HG02588 (cell line): ENCODE data around the gene KIF26B.

ENCODE experiments used
- ATAC-seq: cut with Tn5 transposase; IDR thresholded peaks from one replicate; pipeline ENCODE4 v1.9.1; 2021; ENCODE audit warnings: mild to moderate bottlenecking, moderate library complexity; ENCODE audit not compliant: unreplicated experiment

KIF26B gene

DNA sequence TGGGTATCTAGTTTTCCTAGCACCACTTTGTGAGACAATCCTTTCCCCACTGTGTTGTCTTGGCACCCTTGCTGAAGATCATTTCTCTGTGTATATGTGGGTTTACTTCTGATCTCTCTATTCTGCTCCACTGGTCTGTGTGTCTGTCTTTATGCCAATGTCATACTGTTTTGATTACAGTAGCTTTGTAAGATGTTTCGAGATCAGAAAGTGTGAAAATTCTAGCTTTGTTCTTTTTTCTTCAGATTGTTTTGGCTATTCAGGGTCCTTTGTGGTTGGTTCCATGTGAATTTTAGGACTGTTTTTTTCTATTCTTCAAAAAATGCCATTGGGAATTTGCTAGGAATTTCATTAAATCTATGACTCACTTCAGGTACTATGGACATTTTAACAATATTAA is 116.2 kb downstream of the KIF26B start:
- ATAC-seq = no peak

DNA sequence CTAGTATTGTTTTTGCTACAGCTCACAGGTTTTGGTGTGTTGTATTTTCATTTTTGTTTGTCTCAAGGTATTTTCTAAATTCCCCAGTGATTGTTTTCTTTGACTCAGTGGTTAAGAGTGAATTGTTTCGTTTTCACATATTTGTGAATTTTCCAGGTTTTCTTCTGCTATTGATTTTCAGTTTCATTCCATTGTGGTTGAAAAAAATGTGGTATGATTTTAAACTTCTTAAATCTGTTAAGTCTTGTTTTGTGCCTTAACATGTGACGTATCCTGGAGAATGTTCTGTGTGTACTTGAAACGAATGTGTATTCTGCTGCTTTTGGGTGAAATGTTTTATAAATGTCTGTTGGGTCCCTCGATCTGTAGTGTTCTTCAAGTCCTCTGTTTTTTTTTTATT is 117.9 kb downstream of the KIF26B start:
- no peak for ATAC-seq

DNA sequence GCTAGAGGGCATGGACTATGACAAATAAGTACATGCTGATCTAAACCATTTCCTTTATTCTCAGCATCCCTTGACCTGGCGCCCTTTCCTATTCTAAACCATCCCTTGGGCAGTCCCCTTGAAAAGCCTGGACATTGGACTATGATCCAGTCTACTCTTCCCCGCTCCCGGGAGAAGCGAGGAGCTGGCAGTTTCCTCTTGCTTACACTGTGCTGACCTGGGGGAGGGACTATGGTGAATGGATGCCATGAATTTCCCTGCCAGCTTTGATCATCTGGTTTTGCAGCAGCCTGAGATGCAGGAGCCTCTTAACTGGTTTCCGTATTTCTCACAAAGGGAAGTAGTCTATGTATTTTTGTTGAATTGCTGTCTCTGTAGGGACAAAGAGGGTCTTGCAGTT is 121.7 kb downstream of the KIF26B start:
- ATAC-seq = no peak

DNA sequence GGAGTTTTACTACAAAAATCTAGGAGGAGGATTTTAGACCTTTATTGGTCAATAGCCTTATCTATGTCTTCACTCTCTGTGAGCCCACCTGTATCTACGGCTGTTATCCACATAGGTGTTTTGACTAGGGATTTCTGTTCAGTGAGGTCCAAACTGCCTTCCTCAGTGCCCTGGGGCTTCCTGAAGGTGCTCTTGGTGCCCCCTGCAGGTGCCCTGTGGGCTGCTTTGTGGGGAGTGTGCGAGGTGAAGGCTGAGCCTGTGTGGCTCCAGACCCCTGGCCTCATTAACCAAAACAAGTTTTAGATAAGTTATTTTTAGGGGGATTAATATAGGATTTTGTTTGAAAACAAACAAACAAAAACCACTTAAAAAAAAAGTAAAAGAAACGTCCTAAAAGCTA is 122.5 kb downstream of the KIF26B start:
- no peak for ATAC-seq

DNA sequence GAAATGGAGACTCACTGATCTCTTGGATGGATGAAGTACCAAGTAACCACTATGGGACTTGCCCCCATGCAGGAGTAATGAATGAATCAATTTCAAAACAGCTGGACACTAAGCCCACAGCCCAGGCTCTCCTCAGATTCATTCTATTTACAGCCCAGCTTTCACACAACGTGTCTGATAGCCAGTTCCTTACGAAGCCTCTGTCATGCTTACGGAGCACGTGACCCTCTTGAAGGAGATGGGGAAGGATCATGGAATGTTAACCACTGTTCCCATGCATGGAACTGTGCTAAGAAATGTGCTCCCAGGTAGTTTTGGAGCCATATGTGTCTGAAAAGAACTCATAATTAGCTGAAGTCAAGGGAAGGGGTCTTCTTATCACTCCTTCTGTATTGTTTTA is 124.1 kb downstream of the KIF26B start:
- ATAC-seq = no peak

DNA sequence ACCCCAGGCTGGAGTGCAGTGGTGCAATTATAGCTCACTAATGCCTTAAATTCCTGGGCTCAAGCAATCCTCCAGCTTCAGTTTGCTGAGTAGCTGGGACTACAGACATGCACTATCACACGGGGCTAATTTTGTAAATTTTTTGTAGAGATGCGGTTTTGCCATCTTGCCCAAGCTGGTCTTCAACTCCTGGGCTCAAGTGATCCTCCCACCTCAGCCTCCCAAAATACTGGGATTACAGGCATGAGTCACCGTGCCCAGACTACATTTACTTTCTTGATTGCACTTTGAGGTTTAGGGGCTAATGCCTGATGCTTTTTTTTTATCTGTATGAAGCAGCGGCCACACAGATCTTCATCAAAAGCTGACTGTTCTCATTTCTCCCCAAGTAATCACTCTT is 124.6 kb downstream of the KIF26B start:
- ATAC-seq = no peak

DNA sequence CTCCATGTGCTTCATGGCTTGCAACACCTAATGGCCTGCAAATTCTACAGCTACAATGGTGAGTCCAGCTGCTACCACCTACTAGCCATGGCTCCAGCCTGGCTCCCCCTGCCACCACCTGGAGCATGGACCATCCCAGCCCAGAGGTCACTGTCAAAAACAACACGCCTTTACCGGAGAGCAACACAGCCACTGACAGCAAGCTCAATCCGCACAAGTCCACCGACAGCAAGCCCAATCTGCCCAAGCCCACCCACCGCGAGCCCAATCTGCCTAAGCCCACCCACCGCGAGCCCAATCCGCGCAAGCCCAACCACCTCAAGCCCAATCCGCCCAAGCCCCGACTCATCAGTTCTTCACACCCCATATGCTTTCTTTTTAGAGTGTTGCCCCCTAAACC is 128.2 kb downstream of the KIF26B start:
- no peak for ATAC-seq

DNA sequence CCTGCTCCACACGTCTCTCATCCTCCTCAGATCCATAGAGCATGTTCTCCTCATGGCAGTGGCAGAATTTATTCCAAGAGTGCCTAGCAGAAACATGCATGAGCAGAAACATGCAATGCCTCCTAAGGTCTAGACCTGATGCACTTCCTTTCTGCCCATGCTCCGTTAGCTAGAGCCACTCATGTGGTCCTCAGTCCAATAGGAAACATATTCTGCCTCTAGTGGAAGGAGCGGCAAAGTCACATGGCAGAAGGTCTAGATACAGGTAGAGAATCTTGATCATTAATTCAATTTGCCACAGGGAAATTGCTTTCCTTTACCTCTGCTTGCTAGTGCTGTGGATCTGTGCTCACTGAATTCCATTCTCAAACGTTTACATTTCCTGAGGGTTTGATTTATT is 130.4 kb downstream of the KIF26B start:
- ATAC-seq = no peak

DNA sequence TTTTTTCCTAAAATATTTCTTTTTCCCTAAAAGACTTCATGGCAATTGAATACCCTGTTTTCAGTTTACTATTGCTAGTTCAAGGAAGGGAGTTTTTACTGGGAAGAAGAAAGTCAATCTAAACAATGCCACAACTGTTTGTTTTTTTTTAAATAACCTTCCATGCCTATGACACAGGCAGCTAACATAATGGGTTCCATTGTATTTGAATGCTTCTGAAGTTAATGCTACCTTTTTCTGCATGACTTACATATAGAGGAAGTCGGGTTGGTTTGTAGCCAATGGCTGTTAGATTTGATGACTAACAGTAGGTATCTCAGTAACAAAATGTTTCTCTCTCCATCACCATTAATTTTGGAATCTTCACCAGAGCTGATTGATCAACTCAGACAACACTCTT is 134.0 kb downstream of the KIF26B start:
- ATAC-seq = no peak

DNA sequence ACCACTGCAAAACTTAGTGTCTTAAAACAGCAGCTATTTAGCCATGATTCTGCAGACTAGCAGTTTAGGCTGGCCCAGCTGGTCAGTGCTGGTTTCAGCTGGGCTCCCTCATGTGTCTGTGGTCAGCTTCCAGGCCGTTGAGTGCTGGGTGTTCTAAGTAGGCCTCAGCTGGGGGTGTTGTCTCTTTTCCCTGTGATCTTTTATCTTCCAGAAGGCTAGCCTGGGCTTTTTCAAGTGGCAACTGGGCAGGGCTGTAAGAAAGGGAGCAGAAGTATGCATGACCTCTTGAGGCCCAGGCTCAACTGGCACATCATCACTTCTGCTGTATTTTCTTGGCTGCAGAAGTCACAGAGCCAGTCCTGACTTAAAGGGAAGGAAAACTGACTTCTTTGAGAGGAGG is 136.1 kb downstream of the KIF26B start:
- ATAC-seq = no peak

DNA sequence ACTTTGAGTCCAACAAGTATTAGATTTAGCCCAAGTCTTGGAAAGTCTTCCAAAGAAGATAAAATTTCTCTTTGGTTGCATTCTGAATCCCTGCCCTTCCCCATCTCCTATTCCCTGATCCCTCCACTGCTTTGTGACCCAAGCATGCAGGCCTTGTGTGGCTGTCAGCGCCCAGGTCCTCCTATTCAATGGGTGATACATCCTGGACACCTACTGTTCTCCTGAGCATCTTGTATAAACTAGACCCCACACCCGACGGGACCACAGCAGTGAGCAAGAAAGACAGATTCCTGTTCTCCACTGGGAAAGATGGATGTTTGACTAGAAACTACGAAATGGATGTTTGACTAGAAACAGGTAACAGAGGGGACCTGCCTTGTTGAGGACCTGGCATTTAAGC is 136.6 kb downstream of the KIF26B start:
- no peak for ATAC-seq

DNA sequence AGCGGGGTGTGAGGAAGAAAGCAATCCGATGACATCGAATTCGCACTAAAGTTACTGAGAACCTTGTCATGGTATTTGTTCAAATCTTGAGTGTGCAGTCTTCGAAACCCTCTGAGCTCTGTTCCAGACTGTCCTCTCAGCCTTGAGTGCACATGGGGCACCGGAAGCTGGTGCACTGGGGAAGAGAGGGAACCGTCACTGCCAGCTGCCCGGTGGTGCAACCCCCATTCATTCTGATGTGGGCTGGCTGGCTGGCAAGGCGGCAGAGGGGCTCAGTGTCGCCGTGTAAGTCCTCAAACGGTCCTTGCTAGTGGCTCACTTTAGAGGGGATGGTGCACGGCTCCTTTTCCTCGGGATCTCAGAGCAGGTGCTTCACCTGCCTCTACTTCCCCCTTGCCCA is 137.4 kb downstream of the KIF26B start:
- ATAC-seq = no peak

DNA sequence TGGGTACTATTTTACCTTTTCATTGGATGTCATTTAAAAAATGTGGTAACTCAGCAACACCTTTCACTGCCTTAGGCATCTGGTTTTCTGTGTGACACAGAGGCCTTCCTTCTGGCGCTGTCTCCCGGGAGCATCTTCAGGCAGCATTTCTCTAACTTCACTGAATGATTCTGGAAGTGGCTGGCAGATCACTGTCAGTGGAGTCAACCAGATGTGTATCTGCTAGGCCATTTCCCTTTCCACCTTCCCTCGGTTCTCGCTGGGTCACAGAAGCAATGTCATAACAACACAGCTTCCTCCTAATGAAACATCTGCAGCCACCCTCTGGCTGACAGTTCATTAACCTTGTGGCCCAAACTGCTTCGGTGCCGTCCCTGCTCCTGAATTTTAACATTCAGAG is 137.8 kb downstream of the KIF26B start:
- ATAC-seq = no peak

DNA sequence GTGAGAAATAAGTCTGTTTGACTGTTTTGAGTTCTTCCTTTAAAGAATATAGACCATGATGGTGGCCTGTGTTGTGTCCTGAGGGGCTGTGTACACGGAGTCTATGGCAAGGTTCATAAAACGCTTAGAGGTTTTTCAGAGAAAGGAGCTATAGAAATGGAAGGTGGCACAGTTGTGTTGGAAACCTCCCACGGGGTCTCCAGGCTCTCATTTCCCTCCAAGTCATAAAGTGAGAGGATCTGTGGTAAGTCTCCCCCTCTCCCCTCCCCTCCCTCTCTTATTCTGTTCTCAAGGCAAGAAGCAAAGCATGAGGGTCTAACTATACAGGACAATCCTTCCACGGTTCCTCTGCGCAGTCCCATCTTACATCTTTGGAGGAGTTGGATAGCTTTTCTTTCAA is 139.2 kb downstream of the KIF26B start:
- ATAC-seq = no peak

DNA sequence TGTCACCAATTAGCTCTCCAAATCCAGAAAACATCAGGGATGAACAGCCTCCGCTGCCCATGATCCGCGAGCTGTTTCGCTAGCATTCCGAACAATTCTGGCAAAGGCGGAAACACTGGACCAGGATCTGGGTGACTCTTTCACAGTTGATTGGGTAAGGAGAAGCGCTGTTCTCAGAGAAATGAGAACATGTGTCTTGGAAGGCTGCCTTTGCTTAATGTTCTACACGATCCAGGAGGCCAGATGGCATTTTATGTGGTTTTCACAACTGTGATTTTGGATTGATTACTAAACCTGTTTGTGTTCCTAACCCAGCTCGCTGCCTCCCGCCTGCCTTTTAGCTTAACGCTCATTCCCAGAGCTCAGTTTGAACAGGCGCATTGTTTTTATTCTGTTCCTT is 144.0 kb downstream of the KIF26B start:
- no peak for ATAC-seq

DNA sequence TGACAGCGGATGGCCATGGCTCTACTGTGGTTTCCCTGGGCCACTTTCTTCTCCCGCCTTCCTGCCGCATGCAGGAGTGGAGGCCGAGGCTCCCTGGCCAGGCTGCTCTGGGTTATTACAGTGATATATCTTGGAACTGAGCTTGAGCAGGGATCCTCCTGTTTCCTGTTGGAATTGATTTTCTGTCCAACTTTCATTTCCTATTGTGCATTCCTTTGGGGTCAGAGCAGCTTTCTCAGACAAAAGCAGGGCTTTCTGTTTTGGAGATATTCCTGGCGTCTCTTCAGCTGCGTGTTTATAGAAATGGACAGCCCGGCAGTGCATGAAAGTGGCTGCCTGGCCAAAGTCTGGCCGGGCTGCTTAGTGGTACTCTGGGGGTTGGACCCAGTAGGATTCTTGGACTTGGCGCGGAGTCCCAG is 146.4 kb downstream of the KIF26B start:
- ATAC-seq = no peak

DNA sequence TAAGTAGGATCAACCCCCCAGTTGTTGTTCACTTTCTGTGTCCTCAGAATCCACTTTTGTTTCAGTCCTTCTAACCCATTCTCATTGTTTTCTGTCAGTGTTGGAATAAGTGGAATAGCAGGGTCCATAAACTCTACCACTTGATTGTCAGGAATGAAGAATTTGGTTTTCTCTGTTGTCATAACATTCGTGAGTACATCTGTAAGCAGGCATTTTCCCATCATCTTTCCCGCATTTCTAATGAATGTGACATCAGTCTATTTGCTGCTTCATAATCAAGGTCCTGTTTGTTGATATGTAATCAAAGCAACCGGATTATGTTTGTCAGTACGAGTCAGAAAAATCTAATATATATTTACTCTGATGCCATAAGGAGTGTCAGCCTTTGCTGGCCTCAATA is 147.1 kb downstream of the KIF26B start:
- no peak for ATAC-seq

DNA sequence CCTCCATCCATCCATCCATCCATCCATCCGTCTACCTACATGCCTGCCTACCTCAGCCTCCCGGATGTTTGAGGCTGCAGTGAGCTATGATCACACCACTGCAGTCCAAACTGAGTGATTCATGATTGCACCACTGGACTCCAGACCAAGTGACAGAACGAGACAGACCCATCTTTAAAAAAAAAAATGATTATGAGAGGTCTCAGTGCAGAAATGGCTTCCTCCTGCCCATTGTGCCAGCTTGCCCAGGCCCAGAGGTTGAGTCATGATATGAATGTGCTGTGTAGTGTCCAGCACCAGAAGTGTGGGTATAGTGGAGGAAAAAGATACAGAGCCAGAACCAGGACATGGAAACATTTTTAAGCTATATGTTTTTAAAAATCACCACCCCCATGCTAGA is 149.9 kb downstream of the KIF26B start:
- no peak for ATAC-seq

DNA sequence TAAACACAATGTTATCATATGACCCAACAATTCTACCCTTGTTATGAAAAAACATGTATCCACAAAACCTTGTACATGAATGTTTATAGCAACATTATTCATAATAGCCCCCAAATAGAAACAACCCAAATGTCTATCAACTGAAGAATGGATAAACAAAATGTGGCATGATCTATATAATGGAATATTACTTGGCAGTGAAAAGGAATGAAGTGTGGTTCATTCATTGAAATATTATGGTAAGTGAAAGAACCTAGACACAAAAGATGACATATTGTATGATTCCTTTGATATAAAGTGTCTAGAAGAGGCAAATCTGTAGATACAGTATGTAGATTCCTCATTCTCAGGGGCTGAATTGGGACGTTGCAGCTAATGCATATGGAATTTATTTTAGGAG is 151.2 kb downstream of the KIF26B start:
- no peak for ATAC-seq

DNA sequence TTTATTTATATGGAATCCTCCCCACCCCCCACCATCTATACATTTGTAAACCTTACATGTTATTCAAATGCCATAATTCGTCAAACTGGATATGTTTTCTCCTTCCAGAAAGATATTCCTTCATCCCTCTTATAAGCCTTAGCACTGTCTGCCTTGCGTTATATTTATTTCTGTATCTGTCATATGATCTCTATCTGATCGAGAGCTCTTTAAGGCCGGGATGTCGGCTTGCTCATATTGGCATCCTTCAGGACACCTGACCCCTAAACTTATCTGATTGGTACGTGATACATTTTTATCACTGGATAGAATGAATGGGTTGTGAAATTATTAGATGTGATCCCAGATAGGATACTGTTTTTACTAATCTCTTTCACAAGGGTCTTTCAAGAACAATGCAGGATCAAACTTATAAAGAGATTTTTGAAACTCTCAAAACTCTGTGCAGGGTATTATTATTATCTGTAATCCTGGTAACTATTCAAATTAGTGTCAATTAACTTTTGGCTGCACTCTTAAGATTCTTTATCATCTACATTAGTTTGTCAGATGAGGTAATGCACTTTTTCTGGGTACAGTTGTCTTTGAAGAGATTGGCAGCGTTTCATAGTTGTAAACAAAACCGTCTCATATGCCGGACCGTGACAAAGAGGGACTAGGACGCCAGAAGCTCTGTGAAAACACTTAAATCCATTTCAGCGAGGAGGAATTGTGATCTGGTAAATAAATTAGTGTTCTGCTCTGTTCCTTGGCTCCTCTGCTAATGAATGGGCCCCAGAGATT is 152.0 kb downstream of the KIF26B start:
- no peak for ATAC-seq

DNA sequence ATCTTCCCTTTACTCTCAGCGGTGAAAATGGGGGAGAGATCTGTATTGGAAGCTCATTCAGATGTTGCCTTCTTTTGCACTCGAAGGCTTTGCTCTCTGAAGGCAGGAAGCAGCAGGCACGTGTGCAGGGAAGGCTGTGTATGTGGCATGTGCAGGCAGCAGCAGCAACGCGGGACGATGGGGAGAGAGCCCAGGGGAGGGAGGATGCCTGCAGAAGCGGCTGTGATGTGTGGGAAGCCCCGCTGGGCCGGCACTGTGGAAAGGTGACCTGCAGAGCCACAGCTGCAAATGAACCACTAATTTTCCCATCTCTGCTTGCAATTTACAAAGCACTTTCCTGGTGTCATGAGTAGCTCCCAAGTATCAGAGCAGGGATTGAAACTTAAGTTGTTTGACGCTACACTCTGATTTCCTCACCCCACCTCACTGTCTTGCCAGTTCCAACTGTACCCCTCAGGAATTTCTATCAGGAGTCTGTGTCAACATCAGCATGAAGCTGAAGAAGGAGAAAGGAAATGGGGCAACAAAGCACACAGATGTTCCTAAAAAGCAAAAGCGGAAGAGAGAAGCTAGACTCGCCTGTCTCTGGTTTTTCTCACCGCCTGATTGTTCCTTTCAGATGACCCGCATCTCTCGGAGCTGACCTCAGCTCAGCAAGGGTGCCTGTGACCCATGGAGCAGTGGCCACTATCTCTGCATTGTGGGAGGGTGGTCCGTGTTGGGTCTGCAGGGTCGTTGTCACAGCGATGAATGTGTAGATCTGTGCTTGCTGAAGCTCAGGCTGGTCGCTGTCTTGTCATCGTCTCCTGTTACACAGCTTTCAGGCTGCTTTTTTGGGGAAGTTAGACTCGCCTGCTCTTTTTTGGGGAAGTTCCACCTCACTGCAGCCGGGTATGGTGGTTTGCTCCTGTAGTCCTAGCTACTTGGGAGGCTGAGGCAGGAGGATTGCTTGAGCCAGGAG is 156.1 kb downstream of the KIF26B start:
- peak; percentile 77 for ATAC-seq

DNA sequence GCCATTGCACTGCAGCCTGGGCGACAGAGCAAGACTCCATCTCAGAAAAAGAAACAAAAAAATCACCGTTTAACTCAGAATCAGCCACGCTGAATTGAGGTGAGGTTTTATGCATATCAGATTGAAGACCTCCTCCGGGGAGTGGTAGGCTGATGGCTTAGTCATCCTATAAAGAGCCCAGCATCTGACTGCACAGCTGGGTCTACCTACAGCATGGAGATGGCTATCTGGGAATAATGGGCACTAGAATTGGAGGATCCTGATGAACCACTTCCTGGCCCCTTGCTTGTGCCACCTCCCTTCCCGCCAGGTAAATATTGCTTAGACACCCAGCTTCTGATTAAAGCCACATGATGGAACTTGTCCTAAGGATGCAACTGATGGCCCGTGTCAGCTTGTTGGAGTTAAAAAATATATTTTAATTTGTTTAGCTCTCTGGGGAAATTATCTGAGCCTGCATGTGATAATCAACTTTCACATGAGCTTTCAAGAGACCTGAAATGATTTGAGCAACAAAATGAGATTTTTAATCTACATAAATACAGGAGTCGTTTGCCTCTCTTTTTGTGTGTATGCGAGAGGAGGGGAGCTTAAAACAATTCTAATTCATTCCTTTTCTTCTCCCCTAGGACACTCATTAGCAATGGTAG is 157.2 kb downstream of the KIF26B start:
- no peak for ATAC-seq
